Activated CD8-positive, alpha-beta memory T cell treated with anti-CD3 and anti-CD28 coated beads, Interleukin-2, amount 50 U/mL, for 24 hours (primary cell): ENCODE data around the gene KDM1A.
"Not testable (repeated sequence)": the region's sequence is repeated elsewhere in the genome, so short reads cannot be mapped to it uniquely, and the experiment has no call there.

Experiments used
- DNase-seq: peaks from one replicate; pipeline ENCODE4 v3.0.0-alpha.2; 2020; ENCODE audit errors: extremely low read depth

The KDM1A gene

GRCh38 chr1:23019094-23019862, at the start of gene KDM1A:
Gene KDM1A (plus strand): TSS chr1:23019468. CDS start chr1:23019597, 129 bp downstream.
- DNase-seq, result peak; percentile 84

GRCh38 chr1:22970096-22970495, 49.2 kb upstream of the KDM1A start:
- DNase-seq, result no peak

- no peak for DNase-seq
Observed at GRCh38 chr1:22971161-22971560, 48.1 kb upstream of the KDM1A start.

GRCh38 chr1:22971611-22972405, 47.5 kb upstream of the KDM1A start:
- no peak for DNase-seq

- DNase-seq, result no peak
Observed at GRCh38 chr1:22972760-22973159, 46.5 kb upstream of the KDM1A start, which contains the start of gene LACTBL1. Gene LACTBL1 (minus strand): TSS chr1:22972866. CDS start chr1:22972316, 550 bp downstream.

GRCh38 chr1:22975694-22976093, 43.6 kb upstream of the KDM1A start:
- no peak for DNase-seq

GRCh38 chr1:22976127-22976460, 43.2 kb upstream of the KDM1A start:
- no peak for DNase-seq

- no peak for DNase-seq
Observed at GRCh38 chr1:22976461-22977243, 42.6 kb upstream of the KDM1A start.

- DNase-seq, result no peak
Observed at GRCh38 chr1:22978299-22978698, 41.0 kb upstream of the KDM1A start.

GRCh38 chr1:22980471-22980790, 38.8 kb upstream of the KDM1A start:
- DNase-seq, result not testable (repeated sequence)

- DNase-seq, result no peak
Observed at GRCh38 chr1:22983944-22984343, 35.3 kb upstream of the KDM1A start.

- DNase-seq, result not testable (repeated sequence)
Observed at GRCh38 chr1:22992384-22992783, 26.9 kb upstream of the KDM1A start.

GRCh38 chr1:22993220-22993795, 26.0 kb upstream of the KDM1A start:
- DNase-seq, result not testable (repeated sequence)

- DNase-seq, result no peak
Observed at GRCh38 chr1:22995774-22996173, 23.5 kb upstream of the KDM1A start.

- DNase-seq, result not testable (repeated sequence)
Observed at GRCh38 chr1:22997528-22997927, 21.7 kb upstream of the KDM1A start.

- not testable (repeated sequence) for DNase-seq
Observed at GRCh38 chr1:23000133-23000532, 19.1 kb upstream of the KDM1A start.

- DNase-seq, result not testable (repeated sequence)
Observed at GRCh38 chr1:23002218-23002617, 17.1 kb upstream of the KDM1A start.

GRCh38 chr1:23004112-23004511, 15.2 kb upstream of the KDM1A start:
- no peak for DNase-seq

- not testable (repeated sequence) for DNase-seq
Observed at GRCh38 chr1:23004769-23005168, 14.5 kb upstream of the KDM1A start.

- no peak for DNase-seq
Observed at GRCh38 chr1:23007106-23007505, 12.2 kb upstream of the KDM1A start.

GRCh38 chr1:23008901-23009300, 10.4 kb upstream of the KDM1A start:
- no peak for DNase-seq

- DNase-seq, result not testable (repeated sequence)
Observed at GRCh38 chr1:23010025-23010424, 9.2 kb upstream of the KDM1A start.
